LNCAP (cell line): ENCODE results near the gene KLHDC7B.

Source experiments
- CTCF ChIP-seq: fragments of 450-650 bp; IDR thresholded peaks from 2 replicates; pipeline ENCODE4 v1.5.1; 2017; ENCODE audit warnings: mild to moderate bottlenecking

The KLHDC7B gene

GRCh38 chr22:50573491-50574382 lies 28.0 kb downstream of the KLHDC7B start:
- no peak for TF ChIP-seq CTCF

- TF ChIP-seq CTCF, result no peak
These were observed 28.7 kb downstream of the KLHDC7B start for GRCh38 chr22:50574383-50574755.

- TF ChIP-seq CTCF, result no peak
These were observed 29.8 kb downstream of the KLHDC7B start for GRCh38 chr22:50575426-50575941.

- no peak for TF ChIP-seq CTCF
These were observed 30.4 kb downstream of the KLHDC7B start for GRCh38 chr22:50576070-50576469.

- no peak for TF ChIP-seq CTCF
These were observed 31.4 kb downstream of the KLHDC7B start for GRCh38 chr22:50576806-50577696.

GRCh38 chr22:50577697-50577986 lies 31.9 kb downstream of the KLHDC7B start:
- no peak for TF ChIP-seq CTCF

- no peak for TF ChIP-seq CTCF
These were observed 32.5 kb downstream of the KLHDC7B start, which contains the start of gene CPT1B for GRCh38 chr22:50577987-50578775. Gene CPT1B, minus strand, starts transcription at chr22:50578427. Its CDS starts 512 bp downstream, at chr22:50577915.
